Activated effector memory CD4-positive, alpha-beta T cell treated with anti-CD3 and anti-CD28 coated beads, Interleukin-2, amount 50 U/mL, for 16 hours (primary cell): Measurements from ENCODE around the gene ZNF860.
A peak's percentile ranks its signal among the peaks of the same experiment; 100 is the strongest.
"Not testable (repeated sequence)": the region's sequence is repeated elsewhere in the genome, so short reads cannot be mapped to it uniquely, and the experiment has no call there.

ENCODE experiments used
- DNase-seq: peaks from one replicate; pipeline ENCODE4 v3.0.0-alpha.2; 2020

ZNF860 gene

GRCh38 chr3:31962801-31963205 lies 18.7 kb upstream of the ZNF860 start:
- no peak for DNase-seq

GRCh38 chr3:31966978-31967591 lies 14.5 kb upstream of the ZNF860 start:
- no peak for DNase-seq

- no peak for DNase-seq
Observed at GRCh38 chr3:31967592-31967991, 14.0 kb upstream of the ZNF860 start.

- DNase-seq = no peak
Observed at GRCh38 chr3:31968369-31968926, 13.1 kb upstream of the ZNF860 start.

DNA sequence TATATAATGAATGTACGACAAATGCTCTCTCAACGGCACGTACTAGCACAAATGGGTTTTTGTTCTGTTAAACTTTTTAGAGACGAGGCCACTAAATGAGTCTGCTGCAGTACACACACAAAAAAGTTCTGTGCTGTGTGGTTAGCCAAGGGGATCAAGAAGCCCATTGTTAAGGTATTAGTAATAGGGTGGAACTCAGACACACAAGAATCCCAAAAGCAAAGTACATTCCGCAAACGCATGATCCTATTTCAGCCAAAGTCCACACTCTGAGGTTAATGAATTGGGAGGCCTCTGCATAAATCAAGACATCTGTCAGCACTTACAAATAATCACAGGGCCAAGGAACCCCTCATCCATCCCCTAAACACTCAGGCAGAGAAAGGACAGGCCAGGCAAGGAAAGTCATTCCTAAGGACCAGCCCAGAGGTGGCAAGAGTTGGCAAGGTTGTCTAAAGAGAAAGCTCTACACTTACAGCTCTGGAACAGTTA lies 12.6 kb upstream of the ZNF860 start:
- no peak for DNase-seq

- no peak for DNase-seq
Observed at GRCh38 chr3:31971607-31972006, 9.9 kb upstream of the ZNF860 start.

GRCh38 chr3:31973081-31973480 lies 8.5 kb upstream of the ZNF860 start:
- DNase-seq = no peak

GRCh38 chr3:31973837-31974236 lies 7.7 kb upstream of the ZNF860 start:
- DNase-seq = no peak

GRCh38 chr3:31974471-31974870 lies 7.1 kb upstream of the ZNF860 start:
- DNase-seq = no peak

DNA sequence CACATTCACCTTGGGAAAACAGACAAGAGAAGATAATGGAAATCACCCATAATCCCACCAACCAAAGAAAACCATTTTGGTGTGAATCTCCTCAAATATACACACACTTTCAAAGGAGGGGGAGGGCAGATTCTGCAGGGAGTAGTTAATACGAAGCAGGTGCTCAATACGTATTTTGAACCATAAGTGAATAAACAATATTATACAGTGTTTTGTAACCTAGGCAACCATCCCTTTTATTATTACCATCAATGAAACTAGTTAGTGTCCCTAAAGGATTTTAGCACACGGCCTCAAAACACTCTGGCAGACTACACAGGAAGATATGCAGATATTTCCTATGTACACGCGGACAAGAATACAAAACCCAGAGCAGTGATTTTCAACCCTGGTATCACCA lies 6.6 kb upstream of the ZNF860 start:
- DNase-seq = no peak

- no peak for DNase-seq
Observed at GRCh38 chr3:31976302-31976701, 5.2 kb upstream of the ZNF860 start.

- no peak for DNase-seq
Observed at GRCh38 chr3:31977736-31978135, 3.8 kb upstream of the ZNF860 start.

GRCh38 chr3:31978553-31978952 lies 3.0 kb upstream of the ZNF860 start:
- no peak for DNase-seq

DNA sequence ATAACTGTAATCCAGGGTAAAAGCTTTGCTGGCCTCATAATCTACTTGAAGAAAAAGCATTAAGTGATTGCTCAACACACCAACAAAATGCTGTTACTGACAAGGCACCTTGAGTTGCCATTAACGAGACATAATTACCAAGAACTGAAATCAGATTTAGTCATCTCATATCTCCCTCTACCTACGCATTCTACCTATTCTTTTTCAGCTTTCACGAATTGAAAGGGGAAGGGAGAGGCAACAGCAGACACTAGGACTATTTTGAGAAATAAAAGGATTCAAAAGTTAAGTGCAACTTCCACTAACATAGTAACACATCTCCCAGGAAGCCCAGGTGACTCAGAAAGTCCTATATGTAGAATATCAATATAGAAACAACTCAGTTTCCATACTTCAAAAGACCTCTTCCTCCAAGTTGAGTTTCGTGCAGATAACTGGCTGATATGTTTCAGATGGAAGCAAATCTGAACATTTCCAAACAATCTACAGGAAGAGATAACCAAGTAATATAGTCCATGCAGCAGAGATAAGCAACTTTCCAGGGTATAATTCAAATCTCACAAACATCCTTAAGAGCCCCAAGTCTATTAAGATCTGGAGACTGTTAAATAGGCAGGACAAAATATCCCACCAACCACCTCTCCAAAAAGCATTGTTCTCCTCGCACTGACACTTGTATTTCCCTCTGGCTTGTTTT lies 2.4 kb upstream of the ZNF860 start:
- no peak for DNase-seq

DNA sequence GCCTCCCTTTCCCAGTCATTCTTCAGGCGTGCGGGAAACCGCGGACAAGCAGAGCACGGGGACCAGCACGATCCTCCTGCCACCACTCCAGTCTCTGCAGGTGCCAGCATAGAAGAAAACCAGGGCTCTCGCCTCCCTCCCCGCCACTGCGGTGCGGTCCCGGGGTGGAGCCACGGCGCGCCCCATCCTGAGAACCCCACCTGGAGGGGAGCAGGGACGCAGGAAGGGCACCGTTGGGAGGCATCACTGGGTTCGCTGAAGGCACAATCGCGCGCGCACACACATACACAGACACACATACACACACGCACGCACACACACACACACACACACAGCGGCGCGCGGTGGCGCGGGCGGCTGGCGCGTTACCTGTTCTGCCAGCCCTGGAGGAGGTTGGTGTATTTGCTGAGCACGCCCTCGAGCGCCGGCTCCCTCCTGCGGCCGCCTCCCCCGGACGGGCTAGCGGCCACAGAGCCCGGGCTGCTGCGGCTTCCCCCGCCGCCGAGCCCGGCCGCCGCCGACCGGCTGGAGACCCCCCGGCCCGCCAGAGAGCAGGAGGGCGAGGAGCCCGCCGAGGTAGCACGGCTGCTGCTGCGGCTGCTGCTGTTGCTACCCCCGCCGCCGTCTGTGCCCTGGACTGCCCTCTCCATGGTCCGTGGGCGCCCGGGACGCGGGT lies 882 bp upstream of the ZNF860 start:
- DNase-seq = peak; percentile 78

DNA sequence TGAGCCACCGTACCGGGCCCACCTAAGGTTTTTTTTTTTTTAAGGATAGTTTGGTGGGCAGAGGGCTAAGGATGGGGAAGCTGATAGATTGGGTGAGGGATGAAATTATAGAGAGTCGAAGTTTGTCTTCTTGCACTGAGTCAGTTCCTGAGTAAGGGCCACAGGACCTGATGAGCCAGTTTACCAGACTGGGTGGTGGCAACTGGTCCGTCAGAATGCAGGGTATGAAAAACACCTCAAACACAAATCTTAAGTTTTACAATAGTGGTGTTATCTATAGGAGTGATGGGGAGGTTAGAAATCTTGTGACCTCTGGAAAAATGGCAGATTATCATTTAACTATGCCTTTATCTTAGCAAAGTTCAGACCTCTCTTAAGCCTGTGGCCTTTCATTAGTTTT lies 2.8 kb downstream of the ZNF860 start:
- no peak for DNase-seq

- DNase-seq = no peak
Observed at GRCh38 chr3:31985831-31986230, 4.3 kb downstream of the ZNF860 start.

GRCh38 chr3:31988271-31988670 lies 6.7 kb downstream of the ZNF860 start:
- DNase-seq = no peak

- not testable (repeated sequence) for DNase-seq
Observed at GRCh38 chr3:31992995-31993394, 11.4 kb downstream of the ZNF860 start.

DNA sequence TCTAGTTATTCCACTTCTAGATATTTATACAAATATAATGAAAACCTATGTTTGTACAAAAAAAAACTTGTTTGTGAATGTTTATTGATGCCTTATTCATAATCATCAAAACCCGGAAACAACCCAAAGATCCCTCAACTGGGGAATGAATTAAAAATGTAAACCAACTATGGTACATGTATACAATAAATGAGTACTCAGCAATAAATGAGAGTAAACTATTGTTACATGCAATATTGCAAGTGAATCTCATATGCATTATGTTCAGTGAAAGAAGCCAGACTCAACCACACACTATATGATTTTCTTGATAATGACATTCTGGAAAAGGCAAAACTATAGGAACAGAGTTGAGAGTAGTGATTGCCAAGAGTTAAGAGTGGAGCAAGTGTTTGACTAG lies 12.3 kb downstream of the ZNF860 start:
- DNase-seq = no peak

DNA sequence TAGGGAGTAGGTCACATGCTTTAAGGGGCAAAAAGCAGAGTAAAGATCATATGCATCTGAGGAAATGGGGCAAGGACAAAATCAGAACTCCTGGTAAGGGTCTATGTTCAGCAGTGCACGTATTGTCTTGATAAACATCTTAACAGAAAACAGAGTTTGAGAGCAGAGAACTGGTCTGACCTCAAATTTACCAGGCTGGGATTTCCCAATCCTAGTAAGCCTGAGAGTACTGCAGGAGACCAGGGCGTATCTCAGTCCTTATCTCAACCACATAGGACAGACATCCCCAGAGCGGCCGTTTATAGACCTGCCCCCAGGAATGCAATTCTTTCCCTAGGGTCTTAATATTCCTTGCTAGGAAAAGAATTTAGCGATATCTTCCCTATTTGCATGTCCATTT lies 13.5 kb downstream of the ZNF860 start:
- not testable (repeated sequence) for DNase-seq

DNA sequence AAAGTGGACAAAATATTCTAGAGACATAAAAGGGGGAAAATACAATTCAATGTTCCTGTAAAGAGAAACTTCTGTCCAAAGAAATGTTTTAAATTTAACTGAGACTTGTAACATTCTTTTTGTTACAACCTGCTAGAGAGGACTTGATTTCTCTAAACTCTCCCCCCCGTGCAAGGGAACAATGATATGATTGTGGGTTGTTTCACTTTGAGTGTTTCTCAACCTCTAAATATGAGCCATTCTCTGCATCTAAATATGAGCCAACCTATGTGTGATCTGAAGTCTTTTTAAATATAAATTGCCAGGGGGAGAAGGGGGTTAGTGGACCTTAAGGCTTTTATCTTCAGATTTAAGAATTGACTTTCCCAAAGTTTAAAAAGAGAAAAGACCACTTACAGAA lies 14.6 kb downstream of the ZNF860 start:
- DNase-seq = no peak

DNA sequence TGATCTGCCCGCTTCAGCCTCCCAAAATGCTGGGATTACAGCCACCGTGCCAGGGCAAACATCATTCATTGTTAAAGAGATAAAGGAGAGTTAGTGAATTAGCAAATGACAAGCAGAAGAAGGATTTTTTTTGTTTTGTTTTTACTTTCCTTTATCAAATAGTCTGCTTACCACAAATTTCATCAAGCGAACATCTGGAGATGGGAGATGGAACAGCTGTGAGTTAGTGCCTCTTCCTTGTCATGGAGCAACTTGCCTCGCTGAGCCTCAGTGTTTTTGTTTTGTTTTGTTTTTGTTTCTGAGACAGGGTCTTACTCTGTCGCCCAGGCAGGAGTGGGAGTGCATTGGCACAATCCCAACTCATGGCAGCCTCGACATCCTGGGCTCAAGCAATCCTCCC lies 15.9 kb downstream of the ZNF860 start:
- DNase-seq = no peak

- DNase-seq = no peak
Observed at GRCh38 chr3:31999907-32000439, 18.4 kb downstream of the ZNF860 start.
